RWPE1 (cell line): ENCODE data around the gene TAS2R10.

ENCODE experiments used
- CTCF ChIA-PET: fragments of 350-600 bp; sonication (Branson Sonifier 250); formaldehyde crosslinking; extraction: SDS; loops from one replicate; lab custom pipeline; 2021; lab: Yijun Ruan, JAX
- POLR2A ChIA-PET: fragments of 400-600 bp; formaldehyde crosslinking; extraction: SDS; loops from one replicate; lab custom pipeline; 2020; ENCODE audit warnings: antibody characterized with exemption; ENCODE audit not compliant: low non-redundant PET; lab: Yijun Ruan, JAX
- DNase-seq: peaks from one replicate; pipeline ENCODE4 v3.0.0; 2012; ENCODE audit warnings: low spot score
- H3K27ac ChIP-seq: fragments of 450-650 bp; 2 replicates; pipeline ENCODE4 v1.5.1; 2017
- CTCF ChIP-seq: fragments of 450-650 bp; conservative IDR thresholded peaks from 2 replicates; pipeline ENCODE4 v1.5.1; 2017; ENCODE audit warnings: low read depth, mild to moderate bottlenecking

Gene TAS2R10

DNA sequence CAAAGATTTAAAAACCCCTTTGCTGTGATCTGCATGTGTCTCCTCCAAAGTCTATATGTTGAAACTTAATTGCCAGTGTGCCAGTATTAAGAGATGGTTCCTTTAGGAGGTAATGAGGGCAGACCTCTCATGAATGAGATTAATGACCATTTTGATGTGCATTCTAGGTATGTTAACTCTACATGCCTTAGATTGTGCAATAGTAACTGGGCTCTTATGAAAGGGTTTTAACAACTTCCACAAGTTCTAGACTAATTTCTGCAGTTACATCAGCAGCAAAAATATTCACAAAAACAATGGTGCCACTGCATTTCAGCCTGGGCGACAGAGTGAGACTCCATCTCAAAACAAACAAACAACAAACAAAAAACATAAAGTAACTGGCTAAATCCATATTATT, 3.8 kb upstream of the TAS2R10 start:
- DNase-seq = no peak
- POLR2A ChIA-PET = no interaction called here

GRCh38 chr12:10824957-10825356, 1.2 kb downstream of the TAS2R10 start:
- no peak for TF ChIP-seq CTCF
- no peak for DNase-seq
- ChIA-PET CTCF (no interaction called here), POLR2A (no interaction called here)
- H3K27ac ChIP-seq = no peak overlapping the region

More for the DNA sequence above, 3.8 kb upstream of the TAS2R10 start:
- no peak for TF ChIP-seq CTCF
- CTCF ChIA-PET = no interaction called here
- H3K27ac ChIP-seq = no peak overlapping the region

GRCh38 chr12:10811883-10812536, 14.1 kb downstream of the TAS2R10 start:
- TF ChIP-seq CTCF = no peak
- DNase-seq = no peak
- CTCF ChIA-PET = no interaction called here
- no peak overlapping the region for H3K27ac ChIP-seq
- POLR2A ChIA-PET = no interaction called here

DNA sequence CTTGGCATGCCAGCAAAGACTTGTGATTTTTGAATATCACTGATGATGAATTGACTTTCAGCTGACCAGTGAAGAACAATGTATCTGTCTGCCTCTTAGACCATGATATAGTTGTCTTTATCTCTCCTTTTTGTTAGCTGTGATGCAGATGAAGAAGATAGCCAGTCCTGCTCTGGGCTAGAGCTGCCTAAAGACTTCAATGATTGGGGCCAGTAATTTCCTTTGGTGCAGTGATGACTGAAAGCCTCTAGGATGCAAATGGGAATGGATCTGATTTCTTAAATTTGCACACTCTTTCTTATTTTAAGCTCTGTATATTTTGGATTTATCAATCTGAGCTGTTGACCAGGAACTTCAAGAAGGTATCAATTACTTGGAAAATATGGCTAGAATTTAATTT, 16.1 kb downstream of the TAS2R10 start, which contains the start of gene TAS2R9:
TSS of gene TAS2R9 (minus strand) at position 101 of the 400 bp plus-strand sequence. CDS start at position 8, 93 bp downstream.
- DNase-seq = no peak
- ChIA-PET CTCF (interaction anchor here (0.6 to 0.8 kb wide), 2 partner anchors 26 to 389 kb away, joined by 3 read pairs; no protein-coding TSS in a partner anchor), POLR2A (no interaction called here)
- no peak within 1 kb of the TSS for H3K27ac ChIP-seq
- no peak for TF ChIP-seq CTCF

DNA sequence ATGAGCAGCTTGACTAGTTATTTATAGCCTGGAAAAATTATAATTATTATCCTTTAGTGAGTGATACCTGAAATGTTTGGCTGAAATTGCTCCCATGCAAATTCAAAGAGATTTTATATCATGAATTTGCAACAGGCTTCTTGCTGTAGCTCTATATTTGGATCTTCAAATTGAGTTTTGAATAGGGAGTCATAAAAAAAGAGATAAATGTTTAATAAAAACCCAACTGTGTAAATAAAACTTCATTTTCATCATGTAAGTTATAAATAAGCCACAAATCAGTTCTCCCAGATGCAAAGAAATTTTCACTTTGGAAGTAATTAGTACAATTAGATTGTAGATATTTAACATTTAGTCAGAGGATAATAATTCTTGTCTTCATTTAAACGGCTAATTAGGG, 19.0 kb downstream of the TAS2R10 start, which contains the start of gene TAS2R8:
TSS of gene TAS2R8 (minus strand) at position 101 of the 400 bp plus-strand sequence. CDS start 306 bp downstream, outside the sequence.
- POLR2A ChIA-PET = no interaction called here
- CTCF ChIA-PET = no interaction called here
- DNase-seq = no peak
- TF ChIP-seq CTCF = no peak
- H3K27ac ChIP-seq = no peak within 1 kb of the TSS

DNA sequence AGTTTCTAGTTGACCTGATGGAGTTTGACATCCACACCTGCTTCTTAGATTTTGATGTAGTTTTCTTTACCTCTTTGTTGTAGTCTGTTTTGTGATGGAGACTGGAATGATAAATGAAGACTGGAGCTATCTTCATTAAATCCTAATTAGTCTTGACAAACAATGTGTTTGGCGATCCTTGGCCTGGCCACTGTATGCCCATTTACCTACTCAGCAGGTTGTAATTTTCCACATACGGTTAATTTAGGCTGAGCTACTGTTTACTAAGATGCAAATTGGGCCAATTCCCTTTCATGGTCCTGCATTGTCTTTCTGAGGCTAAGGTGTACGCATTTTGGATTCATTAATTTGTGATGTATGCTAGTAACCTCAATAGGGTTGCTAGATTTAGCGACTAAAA, 23.6 kb downstream of the TAS2R10 start, which contains the start of gene TAS2R7:
TSS of gene TAS2R7 (minus strand) at position 41 of the 400 bp plus-strand sequence. CDS start 57 bp downstream, outside the sequence.
- ChIA-PET POLR2A (no interaction called here), CTCF (no interaction called here)
- no peak for DNase-seq
- TF ChIP-seq CTCF = no peak
- H3K27ac ChIP-seq = no peak within 1 kb of the TSS
